Coronary artery (tissue), 2 donors: ENCODE measurements around the gene PKDREJ.

Experiments
- DNase-seq: peaks from one replicate; pipeline ENCODE4 v3.0.0-alpha.2; 2017; ENCODE audit warnings: low spot score
- H3K27ac ChIP-seq, 2 donors: fragments of 200-600 bp; sonication (generic); one replicate each; pipeline ENCODE4 v1.5.1; 2016 to 2019
- H3K4me3 ChIP-seq: fragments of 200-600 bp; sonication (generic); 2 replicates; pipeline ENCODE4 v1.5.1; 2016; ENCODE audit warnings: mild to moderate bottlenecking, moderate library complexity
- TF ChIP-seq, protein P1 (sequence below): fragments of 200-600 bp; sonication (generic); IDR thresholded peaks from one replicate; pipeline ENCODE4 v1.5.1; 2019; ENCODE audit warnings: antibody characterized with exemption

Gene PKDREJ

DNA sequence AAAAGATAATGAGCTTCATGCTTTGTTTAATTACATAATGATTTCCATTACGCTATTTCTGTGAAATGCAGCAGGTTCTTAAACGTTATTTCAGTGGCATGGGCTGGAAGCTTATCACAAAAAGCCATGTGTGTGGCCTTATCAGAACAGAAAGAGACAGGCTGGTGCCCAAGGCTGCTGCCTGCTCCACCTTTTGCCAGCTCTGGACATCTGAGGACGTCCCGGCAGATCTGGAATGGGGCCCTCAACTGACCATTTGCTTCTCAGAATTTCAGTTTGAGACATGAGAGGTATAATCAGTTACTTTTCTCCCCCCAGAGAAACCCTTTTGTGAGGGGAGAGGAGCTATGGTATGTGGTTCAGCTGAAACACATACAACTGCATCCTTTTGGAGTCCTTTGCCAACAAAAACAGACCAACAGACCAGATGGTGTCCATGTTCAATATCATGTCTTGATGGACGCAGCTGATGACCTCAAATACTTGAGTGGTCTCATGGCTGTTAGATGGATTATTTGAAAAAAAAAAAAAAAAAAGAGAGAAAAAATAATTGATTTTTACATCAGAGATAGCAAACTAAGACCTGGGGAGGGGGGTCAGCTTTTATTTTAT is 21.6 kb downstream of the PKDREJ start:
- H3K4me3 ChIP-seq = no peak overlapping the region
- no peak overlapping the region for H3K27ac ChIP-seq
- TF ChIP-seq, protein P1, sequence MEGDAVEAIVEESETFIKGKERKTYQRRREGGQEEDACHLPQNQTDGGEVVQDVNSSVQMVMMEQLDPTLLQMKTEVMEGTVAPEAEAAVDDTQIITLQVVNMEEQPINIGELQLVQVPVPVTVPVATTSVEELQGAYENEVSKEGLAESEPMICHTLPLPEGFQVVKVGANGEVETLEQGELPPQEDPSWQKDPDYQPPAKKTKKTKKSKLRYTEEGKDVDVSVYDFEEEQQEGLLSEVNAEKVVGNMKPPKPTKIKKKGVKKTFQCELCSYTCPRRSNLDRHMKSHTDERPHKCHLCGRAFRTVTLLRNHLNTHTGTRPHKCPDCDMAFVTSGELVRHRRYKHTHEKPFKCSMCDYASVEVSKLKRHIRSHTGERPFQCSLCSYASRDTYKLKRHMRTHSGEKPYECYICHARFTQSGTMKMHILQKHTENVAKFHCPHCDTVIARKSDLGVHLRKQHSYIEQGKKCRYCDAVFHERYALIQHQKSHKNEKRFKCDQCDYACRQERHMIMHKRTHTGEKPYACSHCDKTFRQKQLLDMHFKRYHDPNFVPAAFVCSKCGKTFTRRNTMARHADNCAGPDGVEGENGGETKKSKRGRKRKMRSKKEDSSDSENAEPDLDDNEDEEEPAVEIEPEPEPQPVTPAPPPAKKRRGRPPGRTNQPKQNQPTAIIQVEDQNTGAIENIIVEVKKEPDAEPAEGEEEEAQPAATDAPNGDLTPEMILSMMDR = no peak
- no peak for DNase-seq

GRCh38 chr22:46240907-46241306 is 22.2 kb downstream of the PKDREJ start:
- TF ChIP-seq, protein P1 = no peak
- no peak overlapping the region for H3K4me3 ChIP-seq
- no peak for DNase-seq
- H3K27ac ChIP-seq = no peak overlapping the region

DNA sequence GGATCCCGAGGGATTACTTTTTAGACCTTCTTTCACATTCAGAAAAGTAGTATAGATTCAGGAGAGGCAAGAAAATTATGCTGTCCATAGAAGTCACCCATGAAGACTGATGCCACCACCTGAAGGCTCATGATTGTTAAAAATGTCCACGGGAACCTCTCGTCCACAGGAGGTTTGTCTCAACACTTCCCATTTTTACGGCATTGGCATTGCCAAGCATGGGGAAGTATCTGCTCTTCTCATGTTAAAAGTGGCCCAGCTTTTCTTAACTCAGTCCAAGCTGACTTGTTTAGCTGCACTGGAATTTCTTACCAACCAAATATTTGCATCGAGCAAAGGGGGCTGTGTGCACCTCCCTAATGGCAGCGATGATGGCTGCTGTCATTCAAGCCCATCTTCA is 22.6 kb downstream of the PKDREJ start:
- no peak for DNase-seq
- Histone ChIP-seq H3K4me3 (no peak overlapping the region), H3K27ac (no peak overlapping the region)
- TF ChIP-seq, protein P1 = no peak

DNA sequence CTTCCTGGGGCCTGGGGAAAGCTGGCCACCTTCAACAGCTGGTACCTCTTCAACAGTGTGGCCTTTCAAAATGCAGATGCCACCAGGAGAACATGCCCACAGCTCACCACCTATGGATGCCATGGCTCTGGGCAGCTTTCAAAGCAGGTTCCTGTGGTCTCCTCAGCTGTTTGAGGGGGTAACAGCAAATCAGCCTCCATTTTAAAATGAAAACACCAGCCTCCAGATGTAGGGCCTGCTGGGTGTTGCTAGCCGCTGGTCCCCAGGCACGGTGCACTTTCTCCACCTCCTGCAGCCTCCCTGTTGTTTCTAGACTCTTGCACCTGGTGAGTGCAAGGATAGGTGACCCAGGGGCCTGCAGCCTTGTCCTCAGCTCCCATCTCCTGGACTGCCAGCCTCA is 23.1 kb downstream of the PKDREJ start:
- no peak overlapping the region for H3K4me3 ChIP-seq
- DNase-seq = no peak
- H3K27ac ChIP-seq = no peak overlapping the region
- TF ChIP-seq, protein P1 = no peak

- Histone ChIP-seq H3K4me3 (no peak overlapping the region), H3K27ac (no peak overlapping the region)
- no peak for DNase-seq
- TF ChIP-seq, protein P1 = no peak
Measured at GRCh38 chr22:46239261-46240048, 23.7 kb downstream of the PKDREJ start.

DNA sequence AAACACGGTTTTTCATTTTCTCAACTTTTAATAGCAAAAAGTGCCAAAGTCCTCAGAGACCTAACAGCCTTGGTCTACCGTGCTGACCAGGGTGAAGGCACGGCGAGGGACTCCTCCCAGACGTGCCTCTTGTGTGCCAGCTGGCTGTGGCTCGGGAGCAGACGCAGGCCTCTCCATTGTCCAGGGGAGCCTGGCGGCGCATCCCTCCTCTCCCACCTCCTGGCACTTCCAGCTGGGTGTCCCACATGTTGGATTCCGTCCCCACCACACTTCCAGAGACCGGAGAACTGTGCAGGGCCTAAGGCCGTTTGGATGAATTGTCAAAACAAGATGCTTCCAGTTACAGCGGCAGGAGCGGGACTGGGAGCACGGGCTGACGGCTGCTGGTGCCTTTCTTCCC is 24.6 kb downstream of the PKDREJ start:
- Histone ChIP-seq H3K4me3 (no peak overlapping the region), H3K27ac (no peak overlapping the region)
- TF ChIP-seq, protein P1 = no peak
- no peak for DNase-seq
